Smooth muscle cell of the brain vasculature (primary cell): Measurements from ENCODE around the gene VWA3B.
A peak's percentile ranks its signal among the peaks of the same experiment; 100 is the strongest.
"Not testable (repeated sequence)": the region's sequence is repeated elsewhere in the genome, so short reads cannot be mapped to it uniquely, and the experiment has no call there.

Experiments
- DNase-seq: peaks from one replicate; pipeline ENCODE4 v3.0.0-alpha.2; 2012; ENCODE audit warnings: low read depth, low spot score

Gene VWA3B

GRCh38 chr2:98130073-98130472 is 43.1 kb downstream of the VWA3B start:
- not testable (repeated sequence) for DNase-seq

- no peak for DNase-seq
These were observed 47.4 kb downstream of the VWA3B start for GRCh38 chr2:98134172-98135005.

- DNase-seq = no peak
These were observed 50.2 kb downstream of the VWA3B start for GRCh38 chr2:98137196-98137595.

DNA sequence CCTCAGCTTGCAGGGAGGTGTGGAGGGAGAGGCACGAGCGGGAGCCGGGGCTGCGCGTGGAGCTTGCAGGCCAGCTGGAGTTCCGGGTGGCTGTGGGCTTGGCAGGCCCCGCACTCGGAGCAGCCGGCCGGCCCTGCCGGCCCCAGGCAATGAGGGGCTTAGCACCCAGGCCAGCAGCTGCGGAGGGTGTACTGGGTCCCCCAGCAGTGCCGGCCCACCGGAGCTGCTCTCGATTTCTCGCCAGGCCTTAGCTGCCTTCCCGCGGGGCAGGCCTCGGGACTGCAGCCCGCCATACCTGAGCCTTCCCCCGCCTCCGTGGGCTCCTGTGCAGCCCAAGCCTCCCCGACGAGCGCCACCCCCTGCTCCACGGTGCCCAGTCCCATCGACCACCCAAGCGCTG is 52.0 kb downstream of the VWA3B start:
- DNase-seq = not testable (repeated sequence)

- no peak for DNase-seq
These were observed 53.2 kb downstream of the VWA3B start for GRCh38 chr2:98140210-98140609.

GRCh38 chr2:98142106-98142791 is 55.3 kb downstream of the VWA3B start:
- no peak for DNase-seq

DNA sequence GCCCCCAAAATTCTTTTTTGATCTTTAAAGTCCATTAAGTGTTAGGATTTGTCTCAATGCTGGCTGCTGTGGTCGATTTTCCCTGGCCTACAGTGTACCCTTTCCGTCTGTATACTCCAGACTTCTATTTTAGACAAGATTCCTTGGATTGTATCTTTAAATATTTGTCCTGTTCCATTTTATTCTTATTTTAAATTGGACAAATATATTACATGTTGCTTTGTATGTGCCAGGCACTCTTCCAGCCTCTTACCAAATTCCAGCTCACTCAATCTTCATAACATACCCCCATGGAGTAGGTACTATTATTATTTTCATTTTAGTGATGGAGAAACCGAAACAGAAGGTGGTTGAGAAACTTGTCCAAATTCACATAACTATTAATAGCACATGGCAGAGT is 58.1 kb downstream of the VWA3B start:
- DNase-seq = no peak

DNA sequence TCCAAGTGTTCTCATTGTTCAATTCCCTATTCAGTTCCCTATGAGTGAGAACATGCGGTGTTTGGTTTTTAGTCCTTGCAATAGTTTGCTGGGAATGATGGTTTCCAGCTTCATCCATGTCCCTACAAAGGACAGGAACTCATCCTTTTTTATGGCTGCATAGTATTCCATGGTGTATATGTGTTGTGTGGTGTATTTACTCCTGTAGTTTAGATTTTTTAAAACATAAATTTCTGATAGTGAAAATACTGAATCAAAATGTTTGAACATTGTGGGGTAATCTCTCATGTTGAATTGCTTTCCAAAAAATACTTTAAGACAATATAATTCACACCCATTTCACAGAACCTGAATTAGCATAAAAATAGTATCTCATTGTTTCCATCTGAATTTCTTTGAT is 60.9 kb downstream of the VWA3B start:
- not testable (repeated sequence) for DNase-seq

DNA sequence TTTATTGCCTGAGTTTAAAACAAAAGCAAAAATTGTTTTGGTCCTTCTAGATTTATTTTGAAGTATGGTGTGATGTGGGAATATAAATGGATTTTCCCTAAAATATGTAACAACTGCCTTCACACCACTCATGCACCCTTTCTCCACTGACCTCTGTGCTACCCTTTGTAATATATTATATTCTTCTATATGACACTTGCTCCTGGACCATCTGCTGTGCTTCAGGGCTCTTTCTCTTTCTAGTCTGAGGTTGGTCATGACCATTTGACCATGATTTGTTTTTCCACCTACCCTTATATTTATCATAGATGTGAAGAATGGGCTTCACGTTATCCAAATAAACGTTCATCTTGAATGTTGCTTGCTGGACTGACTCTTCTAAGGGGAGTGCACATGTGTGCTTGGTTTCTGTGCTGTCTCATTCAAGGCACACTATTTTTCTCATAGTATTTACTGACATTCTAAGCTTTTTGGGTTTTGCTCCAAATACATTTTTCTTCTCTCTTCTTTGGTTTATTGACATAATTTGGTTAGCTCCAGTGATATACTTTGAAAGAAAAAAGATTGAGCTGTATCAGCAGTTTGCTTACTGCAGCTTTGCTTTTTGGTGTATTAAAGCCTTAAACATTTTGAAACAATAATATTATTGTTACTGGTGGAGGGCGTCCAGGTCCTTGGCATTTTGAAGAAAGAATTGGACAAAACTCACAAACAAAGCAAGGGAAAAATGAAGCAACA is 61.8 kb downstream of the VWA3B start:
- no peak for DNase-seq

GRCh38 chr2:98149333-98149697 is 62.3 kb downstream of the VWA3B start:
- peak; percentile 58 for DNase-seq

DNA sequence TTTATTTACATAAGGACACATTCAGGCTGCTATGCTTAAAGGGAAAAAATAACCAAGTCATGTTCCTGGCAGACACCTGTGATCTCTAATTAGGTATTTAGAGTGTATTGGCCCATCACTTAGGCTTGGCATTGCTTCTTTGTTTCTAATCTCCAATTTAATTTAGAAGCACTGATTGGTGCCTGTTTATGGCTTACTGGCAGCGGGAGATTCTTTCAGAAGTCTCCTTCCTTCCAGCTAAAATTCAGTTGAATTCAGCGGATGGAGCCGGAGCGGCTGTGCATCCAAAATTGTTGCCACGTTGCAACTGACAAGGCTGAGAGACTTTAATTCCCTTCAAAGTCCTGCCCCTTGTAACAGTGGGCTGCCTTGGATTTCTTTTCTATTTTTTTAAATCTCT is 66.5 kb downstream of the VWA3B start:
- DNase-seq = no peak

DNA sequence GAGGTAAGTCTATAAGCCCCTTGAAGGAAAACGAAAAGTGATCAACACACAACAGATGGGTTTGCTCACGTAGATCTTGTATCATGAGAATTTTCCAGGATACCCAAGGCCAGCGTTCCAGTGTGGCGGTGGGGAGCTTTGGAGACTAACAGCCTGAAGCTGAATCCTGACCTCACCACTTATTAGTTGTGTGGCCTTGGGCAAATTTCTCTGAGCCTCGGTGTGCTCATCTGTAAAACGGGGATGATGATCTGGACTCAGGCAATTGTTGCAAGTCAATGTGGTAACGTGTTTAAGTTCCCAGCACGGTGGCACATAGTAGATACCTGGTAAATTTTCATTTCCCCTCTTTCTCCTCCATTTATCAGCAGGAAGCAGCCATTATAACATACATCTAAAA is 68.3 kb downstream of the VWA3B start:
- no peak for DNase-seq

DNA sequence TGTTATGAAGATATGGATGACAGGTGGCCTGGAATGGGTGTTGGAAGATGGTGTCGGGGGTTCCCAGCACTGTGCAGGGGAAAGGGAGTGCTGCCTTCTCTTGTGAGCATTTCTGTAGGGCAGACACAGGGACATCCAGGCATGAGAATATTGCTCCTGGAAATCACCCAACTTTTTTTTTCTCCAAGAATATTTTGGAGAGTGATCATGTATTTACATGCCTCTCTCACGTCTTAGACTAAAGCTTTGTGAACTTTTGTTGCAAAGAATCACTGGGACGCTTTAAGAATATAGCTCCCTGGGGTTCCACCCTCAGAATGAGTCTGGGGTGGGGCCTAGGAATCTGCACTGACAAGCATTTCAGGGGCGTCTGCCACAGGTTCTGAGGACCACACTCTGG is 68.7 kb downstream of the VWA3B start:
- no peak for DNase-seq

DNA sequence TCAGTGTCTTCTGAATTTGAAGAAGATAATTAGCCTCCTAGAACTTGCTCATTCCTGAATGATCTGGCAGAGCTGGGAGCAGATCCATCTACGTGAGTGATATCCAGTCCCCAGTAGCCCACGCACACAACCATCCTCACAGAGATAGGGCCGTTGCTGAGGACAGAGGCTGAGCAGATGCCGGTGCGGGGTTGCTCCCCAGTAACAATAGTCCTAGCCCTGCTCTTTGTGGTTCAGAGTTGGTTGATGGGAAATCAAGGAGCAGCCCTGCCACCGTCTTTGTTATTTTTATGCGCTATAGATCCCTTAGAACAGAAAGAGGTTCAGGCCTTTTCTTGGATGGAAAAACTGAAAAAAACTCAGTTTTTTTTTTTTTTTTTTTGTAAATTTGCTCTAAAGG is 69.3 kb downstream of the VWA3B start:
- DNase-seq = no peak

DNA sequence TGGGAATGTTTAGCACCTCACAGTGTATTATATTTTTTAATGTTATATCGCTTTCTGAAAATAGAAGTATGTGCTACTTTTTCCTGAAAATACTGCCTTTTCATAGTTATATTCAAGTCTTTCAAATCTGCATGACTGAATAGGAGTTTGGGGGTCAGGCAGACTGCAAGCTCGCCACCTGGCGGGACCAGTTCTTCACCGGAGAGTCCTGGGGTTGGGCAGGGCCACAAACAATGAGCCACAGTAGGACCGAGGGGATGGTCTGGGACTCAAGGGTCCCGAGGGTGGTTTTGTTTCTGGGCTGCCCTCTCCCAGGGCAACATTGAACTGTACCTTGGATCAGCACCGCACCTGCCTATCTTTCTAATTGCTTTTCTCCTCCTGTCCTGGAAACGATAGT is 70.6 kb downstream of the VWA3B start:
- DNase-seq = no peak

- no peak for DNase-seq
These were observed 71.3 kb downstream of the VWA3B start for GRCh38 chr2:98158305-98158704.

GRCh38 chr2:98160554-98160953 is 73.6 kb downstream of the VWA3B start:
- no peak for DNase-seq

GRCh38 chr2:98161186-98161585 is 74.2 kb downstream of the VWA3B start:
- DNase-seq = no peak

- no peak for DNase-seq
These were observed 77.3 kb downstream of the VWA3B start for GRCh38 chr2:98164256-98164655.

DNA sequence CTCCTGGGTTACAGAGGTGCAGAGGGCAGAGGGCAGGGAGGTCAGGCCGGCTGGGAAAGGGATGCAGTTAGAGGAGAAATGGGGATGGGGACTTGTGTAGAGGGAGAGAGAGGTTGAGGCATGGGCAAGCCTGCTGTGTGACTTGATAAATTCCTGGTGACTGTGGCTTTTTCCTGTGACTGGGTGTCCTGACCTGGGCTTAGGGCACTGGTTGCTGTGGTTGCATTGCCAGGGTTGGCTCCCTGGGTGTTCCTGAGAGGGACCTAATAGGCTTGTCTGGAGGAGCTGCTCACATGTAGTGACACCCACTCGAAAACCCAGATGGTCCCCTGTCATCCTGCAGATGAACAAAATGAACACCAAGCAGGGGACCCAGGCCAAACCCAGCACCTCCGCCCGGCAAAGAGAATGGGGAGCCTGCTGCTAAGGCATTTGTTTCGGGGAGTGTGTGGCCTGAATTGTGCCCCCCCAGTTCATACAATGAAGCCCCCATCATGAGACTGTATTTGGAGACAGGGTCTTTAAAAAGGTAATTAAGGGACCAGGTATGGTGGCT is 78.6 kb downstream of the VWA3B start:
- DNase-seq = no peak

DNA sequence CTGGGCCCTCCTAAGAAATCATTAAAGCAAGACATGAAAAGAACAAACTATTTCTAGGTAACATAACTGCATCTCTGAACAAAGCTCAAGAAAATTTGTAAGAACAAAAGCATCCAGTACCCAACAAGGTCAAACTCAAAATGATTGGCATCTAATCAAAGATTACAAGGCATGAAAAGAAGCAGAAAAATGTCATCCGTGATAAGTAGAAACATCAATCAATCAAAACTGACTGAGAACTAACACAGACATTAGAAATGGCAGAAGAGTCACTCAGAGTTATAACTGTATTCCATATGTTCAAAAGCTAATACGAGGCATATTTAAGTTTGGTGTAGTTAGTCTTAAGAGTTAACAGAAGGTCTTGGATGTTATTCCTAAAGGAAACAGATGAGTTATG is 80.9 kb downstream of the VWA3B start:
- no peak for DNase-seq

GRCh38 chr2:98170076-98170475 is 83.1 kb downstream of the VWA3B start:
- DNase-seq = no peak
